GM19043 (cell line): ENCODE measurements around the gene COPS8.

Source experiments
- ATAC-seq: cut with Tn5 transposase; IDR thresholded peaks from one replicate; pipeline ENCODE4 v1.9.1; 2021; ENCODE audit warnings: low read depth; ENCODE audit not compliant: unreplicated experiment

COPS8 gene

DNA sequence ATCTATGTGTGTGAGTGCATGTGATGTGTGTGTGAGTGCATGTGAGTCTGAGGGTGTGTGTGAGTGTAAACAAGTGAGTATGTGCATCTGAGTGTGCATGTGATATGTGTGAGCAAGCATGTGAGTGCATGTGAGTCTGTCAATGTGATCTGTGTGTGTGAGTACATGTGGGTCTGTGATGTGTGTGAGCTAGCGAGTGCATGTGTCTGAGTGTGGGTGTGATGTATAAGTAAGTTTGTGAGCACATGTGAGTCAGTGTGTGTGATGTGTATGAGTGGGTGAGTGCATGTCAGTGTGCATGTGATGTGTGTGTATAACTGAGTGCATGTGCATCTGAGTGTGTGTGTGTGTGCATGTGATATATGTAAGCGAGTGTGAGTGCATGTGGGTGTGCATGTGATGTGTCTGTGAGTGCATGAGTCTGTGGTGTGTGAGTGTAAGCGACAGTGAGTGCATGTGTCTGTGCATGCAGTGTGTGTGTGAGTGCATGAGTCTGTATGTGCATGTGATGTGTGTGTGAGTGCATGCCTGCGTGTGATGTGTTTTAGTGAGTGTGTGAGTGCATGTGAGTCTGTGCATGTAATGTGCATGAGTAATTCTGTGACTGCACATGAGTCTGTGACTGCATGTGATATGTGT lies 44.1 kb downstream of the COPS8 start:
- no peak for ATAC-seq

DNA sequence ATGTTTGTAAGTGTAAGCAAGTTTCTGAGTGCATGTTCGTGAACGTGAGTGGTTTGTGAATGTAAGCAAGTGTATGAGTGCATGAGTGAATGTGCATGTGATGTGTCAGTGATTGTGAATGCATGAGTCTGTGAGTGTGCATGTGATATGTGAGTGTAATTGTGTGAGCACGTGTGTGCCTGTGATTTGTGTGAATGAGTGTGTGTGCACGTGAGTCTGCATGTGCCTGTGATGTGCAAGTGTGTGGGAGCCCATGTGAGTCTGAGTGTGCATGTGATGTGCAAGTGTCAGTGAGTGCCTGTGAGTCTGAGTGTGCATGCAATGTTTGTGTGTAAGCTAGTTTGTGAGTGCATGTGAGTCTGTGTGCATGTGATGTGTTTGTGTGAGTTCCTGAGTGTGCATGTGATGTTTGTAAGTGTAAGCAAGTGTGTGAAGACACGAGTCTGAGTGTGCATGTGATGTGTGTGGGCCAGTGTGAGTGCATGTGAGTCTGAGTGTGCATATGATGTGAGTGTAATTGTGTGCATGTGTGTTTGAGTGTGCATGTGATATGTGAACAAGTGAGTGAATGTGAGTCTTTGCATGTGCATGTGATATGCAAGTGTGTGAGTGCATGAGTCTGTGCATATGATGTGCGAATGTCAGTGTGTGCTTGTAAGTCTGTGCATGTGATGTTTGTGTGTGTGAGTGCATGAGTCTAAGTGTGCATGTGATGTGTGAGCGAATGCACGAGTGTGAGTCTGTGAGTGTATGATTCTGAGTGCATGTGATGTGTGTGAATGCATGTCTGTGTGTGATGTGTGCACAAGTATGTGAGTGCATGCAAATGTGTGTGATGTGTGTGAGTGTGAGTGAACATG lies 45.1 kb downstream of the COPS8 start:
- no peak for ATAC-seq

DNA sequence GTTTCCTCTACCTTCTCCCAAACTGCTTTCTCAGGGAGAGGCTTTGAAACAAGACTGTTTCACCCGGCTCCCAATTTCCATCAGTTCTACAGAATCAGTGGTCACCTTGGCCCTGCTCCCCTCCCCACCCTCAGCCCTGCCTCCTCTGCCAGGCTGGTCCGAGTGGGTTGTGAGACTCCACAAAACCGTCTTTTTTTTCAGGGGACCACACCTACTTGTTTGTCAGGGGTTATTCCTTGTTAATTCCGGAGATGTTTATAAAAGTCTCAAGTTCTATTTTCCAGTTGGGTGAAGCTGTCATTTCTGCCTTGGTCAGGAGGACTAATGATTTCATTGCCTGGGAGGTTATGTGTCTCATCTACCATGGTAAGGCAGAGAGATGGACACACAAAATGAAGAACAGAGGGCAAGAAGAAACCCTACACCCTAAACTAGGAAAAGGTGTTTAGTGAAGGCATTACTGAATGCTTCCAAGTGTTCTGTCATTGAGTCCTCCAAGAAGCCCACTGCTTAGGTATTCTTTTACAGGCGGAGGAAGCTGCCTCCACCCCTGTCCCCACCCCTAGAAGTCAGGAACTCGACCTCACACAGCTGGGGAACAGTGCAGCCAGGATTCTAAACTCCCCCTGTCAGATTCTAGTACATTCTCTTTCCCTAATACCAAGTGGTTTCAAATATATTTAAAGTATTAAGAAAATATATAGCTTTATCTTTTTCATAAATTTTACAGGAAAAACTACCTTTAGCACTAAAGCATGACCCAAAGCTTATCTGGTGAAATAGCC lies 46.3 kb downstream of the COPS8 start:
- no peak for ATAC-seq

DNA sequence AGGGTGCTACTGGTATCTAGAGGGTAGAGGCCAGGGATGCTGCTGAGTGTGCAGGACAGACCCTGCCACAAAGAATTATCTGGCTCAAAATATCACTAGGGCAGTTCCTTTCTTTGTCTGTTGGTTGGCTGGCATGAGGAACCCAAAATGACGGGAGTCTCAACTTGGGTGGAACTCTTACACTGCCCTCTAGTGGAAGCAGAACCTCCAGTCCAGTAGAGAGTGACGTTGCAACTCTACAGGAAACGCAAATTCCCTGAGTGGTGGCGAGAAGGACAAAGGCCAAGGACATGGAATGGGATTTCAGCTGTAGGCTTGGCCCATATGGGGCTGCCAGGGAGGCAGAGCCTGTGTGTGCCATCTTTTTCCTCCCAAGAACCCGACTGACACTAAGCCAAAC lies 47.1 kb downstream of the COPS8 start:
- no peak for ATAC-seq

DNA sequence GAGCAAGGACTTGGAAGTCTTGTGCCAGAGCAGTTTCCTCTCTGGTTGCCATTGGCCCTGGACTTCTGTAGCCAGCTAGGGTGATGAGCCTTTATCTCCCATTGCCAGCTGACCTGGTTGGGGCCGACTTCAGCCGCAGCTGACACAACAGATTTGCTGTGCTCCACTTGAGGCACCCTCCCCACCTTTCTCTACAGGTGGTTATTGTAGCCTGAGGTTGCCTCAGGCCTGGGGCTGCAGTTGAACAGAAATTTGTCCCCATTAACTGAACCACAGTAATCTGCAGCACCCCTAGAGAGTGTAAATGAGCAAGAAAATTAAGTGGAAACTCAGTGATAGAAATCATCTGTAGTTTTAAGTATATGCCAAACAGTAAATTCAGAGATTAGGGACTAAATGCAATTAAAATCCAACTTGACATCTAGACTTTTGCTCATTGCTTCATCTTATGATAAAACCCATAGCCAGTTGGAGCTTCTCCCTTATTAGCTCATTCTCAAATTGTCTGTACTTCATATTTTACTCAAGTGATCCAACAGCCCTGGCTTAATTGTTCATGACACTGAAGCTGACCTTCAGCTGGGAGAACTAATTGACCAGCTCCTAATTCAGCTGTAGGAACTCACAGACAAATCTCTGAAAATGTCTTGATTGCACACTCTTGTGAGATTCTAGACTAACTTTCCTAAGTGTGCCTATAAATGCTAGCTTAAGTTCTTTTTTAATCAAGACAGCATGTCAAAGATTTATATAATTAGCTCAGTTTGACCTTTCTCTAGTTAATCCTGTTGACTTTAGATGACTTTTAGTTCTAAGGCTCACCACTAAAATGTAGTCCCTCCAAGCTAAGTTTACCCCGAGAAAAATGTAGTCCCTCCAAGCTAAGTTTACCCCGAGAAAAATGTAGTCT lies 48.9 kb downstream of the COPS8 start:
- no peak for ATAC-seq

DNA sequence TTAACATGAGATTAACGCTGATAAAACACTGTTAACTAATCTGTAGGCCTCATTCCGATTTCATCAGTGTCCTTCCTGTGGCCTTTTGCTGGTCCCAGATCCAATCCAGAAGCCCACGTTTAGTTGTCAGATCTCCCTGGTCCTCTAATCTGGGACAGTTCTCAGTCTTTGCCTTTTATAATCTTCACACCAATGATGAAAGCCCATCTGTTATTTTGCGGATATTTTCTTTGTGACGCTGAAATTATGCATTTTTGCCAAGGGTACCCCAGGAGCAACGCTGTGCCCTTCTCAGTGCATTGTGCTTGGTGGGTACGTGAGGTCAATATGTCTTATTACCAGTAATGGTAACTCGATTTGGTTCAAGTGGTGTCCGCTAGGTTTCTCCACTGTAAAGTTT lies 51.1 kb downstream of the COPS8 start:
- ATAC-seq: no peak

DNA sequence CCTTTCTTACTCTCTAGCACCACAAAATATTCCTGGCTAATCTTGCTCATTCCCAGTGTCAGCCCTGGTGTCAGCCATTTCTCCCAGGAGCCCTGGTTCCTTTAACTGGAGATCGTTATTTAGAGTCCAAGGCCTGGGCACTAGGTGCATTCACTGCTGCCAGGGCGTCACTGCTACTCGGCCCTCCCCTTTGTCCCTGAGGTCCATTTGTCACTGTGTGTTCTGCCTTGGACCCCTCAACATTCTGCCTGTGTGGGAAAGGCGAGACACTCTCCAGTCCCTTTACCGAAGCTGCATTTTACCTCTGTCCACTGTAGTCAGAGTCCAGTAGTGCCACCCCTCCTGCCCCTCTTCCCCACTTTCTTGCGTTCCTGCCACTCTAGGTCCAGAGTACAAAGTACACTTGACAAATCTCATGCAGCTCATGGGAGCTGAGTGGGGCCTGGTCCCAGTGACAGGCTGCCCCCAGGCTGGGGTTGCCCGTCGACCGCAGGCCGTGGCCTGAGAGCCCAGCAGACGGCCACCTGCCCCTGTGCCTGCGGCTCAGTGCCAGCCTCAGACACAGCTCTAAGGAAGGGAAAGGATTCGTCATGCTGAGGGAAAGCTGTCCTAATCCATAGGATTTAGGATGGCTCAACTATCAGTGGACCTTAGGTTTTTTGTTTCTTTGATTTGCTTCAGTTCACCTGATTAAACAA lies 52.1 kb downstream of the COPS8 start:
- no peak for ATAC-seq

DNA sequence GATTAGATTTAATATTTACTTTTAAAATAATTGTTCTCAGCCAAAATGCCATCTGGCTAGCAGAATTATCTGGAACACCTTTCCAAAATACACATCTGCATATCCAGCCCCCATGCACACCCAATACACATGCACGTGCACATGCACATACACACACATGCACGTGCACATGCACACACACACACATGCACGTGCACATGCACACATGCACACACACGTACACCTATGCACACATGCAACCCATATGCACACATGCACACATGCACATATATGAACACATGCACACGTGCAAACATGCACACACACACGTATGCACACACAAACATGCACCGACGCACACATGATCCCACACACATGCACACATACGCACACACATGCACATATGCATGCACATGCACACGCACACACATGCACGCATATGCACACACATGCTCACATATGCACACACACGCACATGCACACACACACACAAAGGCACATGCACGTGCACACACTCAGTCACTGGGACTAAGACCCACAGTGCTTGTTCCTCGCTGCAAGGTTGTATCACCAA lies 53.5 kb downstream of the COPS8 start:
- ATAC-seq: no peak

DNA sequence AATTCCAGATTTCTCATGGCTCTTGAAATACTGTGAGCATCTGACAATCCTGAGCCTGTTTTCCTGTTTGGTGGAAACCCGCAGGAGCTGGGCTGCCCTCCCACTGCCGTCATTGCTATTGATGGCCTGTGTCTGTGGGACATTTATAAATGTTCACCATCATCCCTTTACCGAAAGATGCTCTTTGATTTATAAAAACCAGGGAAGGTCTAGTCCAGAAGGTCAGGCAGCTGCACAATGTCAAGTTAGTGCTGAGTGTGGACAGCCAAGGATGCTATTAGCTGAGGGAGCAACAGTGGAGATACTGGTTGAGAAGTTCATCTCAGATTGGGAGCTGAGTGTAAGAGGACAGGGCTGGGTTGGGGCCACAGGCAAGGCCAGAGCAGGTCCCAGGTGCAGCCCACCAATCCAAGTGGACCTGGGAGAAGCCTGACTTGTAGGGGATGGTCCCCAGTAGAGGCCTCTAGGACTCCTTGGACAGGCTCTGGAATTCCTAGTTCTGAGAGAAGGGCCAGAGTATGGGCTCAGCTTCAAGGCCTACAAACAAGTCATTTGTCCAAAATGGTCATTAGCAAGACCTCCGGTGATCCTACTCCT lies 55.1 kb downstream of the COPS8 start:
- ATAC-seq: no peak

DNA sequence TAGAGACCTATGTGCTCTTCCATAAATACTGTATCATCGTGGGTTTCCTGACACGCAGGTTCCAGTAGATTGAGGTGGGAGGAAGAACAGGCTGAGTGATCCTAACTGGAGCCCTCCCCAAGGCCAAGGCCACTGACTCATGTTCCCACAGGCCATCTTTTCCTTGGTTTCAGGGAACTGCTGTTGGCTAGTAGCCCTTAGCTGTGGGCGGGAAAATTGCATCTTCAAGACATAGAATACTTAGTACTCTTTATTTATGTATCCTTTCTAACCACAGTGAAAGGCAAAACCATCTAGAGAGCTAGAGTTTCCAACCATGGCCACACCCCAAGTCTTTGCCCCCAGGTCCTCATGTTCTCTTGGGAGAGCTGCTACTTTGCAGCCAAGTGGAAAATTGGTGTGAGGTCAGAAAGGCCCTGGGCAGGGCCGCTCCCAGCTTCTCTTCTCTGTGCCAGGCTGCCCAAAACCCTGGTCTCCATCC lies 55.9 kb downstream of the COPS8 start:
- ATAC-seq: no peak

DNA sequence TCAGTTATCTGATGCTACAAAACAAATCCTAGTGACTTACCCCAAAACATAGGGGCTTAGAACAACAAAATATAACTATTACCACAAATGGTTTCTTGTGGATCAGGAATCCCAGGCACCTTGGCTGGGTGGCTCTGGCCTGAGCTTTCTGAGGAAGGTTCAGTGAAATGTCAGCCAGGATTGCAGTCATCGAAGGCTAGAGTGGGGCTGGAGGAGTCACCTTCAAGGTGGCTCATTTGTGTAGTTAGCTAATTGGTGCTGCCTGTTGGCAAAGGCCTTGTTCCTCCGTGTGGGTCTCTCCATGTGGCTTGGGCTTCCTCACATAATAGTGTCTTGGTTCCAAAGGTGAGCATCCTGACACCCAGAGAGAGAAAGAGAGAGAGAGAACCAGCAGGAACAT lies 57.4 kb downstream of the COPS8 start:
- no peak for ATAC-seq

DNA sequence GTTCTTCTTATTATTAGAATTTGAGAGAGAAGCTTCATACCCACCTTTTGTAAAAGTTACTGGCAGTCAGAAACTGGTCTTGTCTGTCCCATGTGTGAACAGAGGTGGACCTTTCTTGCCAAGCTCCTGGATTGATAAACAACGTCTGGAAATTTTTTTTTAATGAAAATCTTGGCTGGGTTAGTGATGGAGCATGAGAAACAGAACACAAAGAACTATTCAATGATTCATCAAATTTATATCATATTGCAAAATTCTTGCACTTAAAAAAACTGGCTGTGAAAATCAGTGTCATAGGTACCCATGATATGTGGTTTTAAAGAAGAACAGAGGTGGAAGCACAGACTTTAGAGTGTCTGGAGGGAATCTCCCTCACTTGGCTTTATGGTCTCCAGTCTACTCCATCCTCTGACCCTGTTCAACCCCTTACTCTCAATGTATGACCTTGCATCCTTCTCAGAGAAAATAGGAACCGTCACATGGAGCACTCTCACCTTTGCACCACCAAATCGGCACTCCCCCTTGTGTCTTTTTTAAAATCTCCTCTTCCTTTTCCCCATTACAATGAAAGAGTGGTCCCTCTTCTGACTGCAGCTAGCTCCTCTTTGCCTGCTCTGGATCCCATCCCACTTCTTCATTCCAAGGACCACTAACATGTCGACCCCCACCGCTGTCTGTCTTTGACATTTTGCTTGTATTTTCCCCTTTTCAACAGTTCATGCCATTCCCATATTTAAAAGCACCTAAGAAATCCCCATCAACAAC lies 58.2 kb downstream of the COPS8 start:
- no peak for ATAC-seq

DNA sequence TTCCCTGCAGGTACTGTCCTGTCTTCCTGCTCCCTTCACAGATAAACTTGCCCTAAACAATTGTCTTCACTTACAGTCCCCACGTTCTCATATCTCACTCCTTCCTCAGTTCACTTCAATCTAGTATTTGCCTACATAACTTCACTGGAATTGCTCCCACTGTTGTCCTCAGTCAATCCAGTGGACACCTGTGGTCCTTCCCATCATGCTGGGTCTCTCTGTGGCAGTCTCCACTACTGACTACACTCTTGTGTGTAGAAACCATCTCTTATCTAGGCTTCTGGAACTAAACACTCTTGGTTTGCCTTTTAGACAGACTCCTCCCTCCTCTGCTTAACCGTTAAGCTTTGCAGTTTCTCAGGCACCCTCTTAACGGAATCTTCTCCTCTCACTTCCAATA lies 58.8 kb downstream of the COPS8 start:
- no peak for ATAC-seq

DNA sequence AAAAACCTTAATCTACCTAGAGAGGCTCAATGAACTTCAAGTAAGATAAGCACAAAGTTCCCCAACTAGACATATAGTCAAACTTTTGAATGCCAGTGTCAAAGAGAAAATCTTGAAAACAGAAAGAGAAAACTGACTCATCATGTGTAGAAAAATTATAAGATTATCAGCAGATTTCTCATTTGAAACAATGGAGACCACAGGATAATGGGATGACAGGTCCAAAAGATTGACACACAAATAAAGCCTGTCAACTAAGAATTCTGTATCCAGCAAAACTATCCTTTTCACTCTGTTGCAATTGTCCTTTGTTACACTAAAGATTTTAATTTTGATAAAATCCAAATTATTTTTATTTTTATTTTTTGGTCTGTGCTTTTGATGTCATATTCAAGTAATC lies 61.6 kb downstream of the COPS8 start:
- no peak for ATAC-seq

DNA sequence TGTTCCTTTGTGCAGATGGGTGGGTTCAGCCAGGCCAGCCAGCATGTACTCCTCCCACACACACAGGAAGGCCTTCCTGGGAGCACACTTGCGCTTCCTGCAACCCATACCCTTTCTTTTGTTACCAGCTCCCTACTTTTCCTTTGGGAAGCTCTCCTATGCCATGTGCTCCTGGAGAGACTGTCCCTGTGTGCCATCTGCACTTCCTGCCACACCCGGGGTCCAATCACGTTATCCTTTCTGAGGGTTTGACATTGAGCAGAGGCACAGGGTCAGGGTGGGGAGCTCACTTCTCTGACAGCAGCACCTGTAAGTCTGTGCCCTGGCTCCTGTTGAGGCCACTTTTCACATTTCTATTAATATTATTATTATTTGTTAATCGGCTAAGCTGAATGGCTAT lies 62.9 kb downstream of the COPS8 start:
- ATAC-seq: no peak

DNA sequence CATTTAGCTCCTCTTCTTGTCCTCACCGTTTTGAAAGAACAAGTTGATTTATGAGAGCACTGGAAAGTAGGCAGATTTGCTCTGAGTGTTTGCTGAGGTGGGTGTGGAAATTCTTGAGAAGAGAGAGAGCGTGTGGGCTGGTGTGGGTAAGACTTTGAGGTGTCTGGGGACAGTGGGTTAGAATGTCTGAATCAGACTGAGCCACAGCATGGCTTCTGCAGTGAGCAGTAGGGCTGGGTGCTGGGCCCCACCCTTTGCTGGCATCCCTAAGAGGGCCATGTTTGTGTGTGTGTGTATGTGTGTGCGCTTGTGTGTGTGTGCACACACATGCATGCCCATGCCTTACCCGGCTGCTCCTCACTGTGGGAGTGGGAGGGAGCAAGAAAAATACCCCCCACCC lies 63.7 kb downstream of the COPS8 start:
- no peak for ATAC-seq
